H1 (cell line): ENCODE results near the gene GTF3C5. TPM values are rescaled to one million over a fixed set of nuclear protein-coding genes. Genes with fewer than 3 reads are reported as not detected.

Experiments used
- CTCF ChIA-PET: fragments of 300-600 bp; sonication (Branson Sonifier 250); formaldehyde crosslinking; loops from one replicate; lab custom pipeline; 2021; ENCODE audit not compliant: partially characterized antibody; lab: Charles Lee
- POLR2A ChIA-PET: fragments of 300-600 bp; sonication (Branson Sonifier 250); formaldehyde crosslinking; loops from one replicate; lab custom pipeline; 2021; ENCODE audit warnings: inconsistent platforms; ENCODE audit not compliant: partially characterized antibody; lab: Charles Lee
- DNase-seq, 2 experiments: peaks; one replicate each; pipeline versions ENCODE4 v3.0.0 to v3.0.0-alpha.2; 2010 to 2022; ENCODE audit warnings: low spot score in 2 of 2, low read depth in 1 of 2, mixed read lengths in 1 of 2
- FAIRE-seq: peaks from 2 replicates; lab custom pipeline; 2011; peaks lifted over from hg19 to GRCh38; lab: Jason Lieb, UNC
- H2AFZ ChIP-seq: 2 replicates; pipeline ENCODE4 v1.8.1; 2012; ENCODE audit warnings: low read length, inconsistent platforms
- H2AK5ac ChIP-seq: 2 replicates; pipeline ENCODE4 v1.6.1; 2013; ENCODE audit warnings: low read depth, low read length
- H2BK120ac ChIP-seq: replicated peaks from 2 replicates; pipeline ENCODE3; 2013; ENCODE audit warnings: low read depth, low read length, inconsistent platforms
- H2BK12ac ChIP-seq: 2 replicates; pipeline ENCODE4 v1.6.1; 2013; ENCODE audit warnings: low read depth, low read length
- H2BK15ac ChIP-seq: 2 replicates; pipeline ENCODE4 v1.6.1; 2013; ENCODE audit warnings: low read length
- H2BK20ac ChIP-seq: 2 replicates; pipeline ENCODE4 v1.6.1; 2013; ENCODE audit warnings: low read length
- H2BK5ac ChIP-seq: 2 replicates; pipeline ENCODE4 v1.6.1; 2013; ENCODE audit warnings: low read depth, low read length
- H3K14ac ChIP-seq: 2 replicates; pipeline ENCODE4 v1.6.1; 2013; ENCODE audit warnings: inconsistent platforms; ENCODE audit not compliant: insufficient read length
- H3K18ac ChIP-seq: 2 replicates; pipeline ENCODE4 v1.6.1; 2013; ENCODE audit warnings: low read length; ENCODE audit errors: extremely low read depth
- H3K23ac ChIP-seq: 2 replicates; pipeline ENCODE4 v1.6.1; 2013; ENCODE audit warnings: inconsistent platforms; ENCODE audit not compliant: insufficient read length
- H3K23me2 ChIP-seq: 2 replicates; pipeline ENCODE4 v1.6.1; 2013; ENCODE audit warnings: low read depth, low read length
- H3K27ac ChIP-seq: 2 replicates; pipeline ENCODE4 v1.6.1; 2011; ENCODE audit warnings: low read depth, low read length, inconsistent platforms
- H3K27me3 ChIP-seq, 4 experiments: replicated peaks in 1 of 4; 1 replicate in 1 of 4; 2 replicates in 3 of 4; pipeline versions ENCODE4 v1.6.1 to v1.8.1; 2011 to 2013; ENCODE audit warnings: low read length in 3 of 4, mild to moderate bottlenecking in 3 of 4, inconsistent platforms in 2 of 4, mixed read lengths in 2 of 4, moderate library complexity in 1 of 4; ENCODE audit not compliant: control insufficient read depth in 3 of 4, insufficient read depth in 3 of 4; ENCODE audit errors: extremely low read depth in 1 of 4
- H3K36me3 ChIP-seq, 4 experiments: 2 replicates each; pipeline versions ENCODE4 v1.6.1 to v1.8.1; 2011 to 2013; ENCODE audit warnings: mild to moderate bottlenecking in 4 of 4, low read length in 3 of 4, moderate library complexity in 2 of 4, control low read depth in 1 of 4, inconsistent platforms in 1 of 4; ENCODE audit not compliant: insufficient read depth in 4 of 4, control insufficient read depth in 2 of 4
- H3K4ac ChIP-seq: replicated peaks from 2 replicates; pipeline ENCODE3; 2013; ENCODE audit warnings: low read length, low read depth, mixed read lengths, inconsistent platforms; ENCODE audit not compliant: insufficient read length
- H3K4me1 ChIP-seq, 4 experiments: replicated peaks in 1 of 4; 1 replicate in 1 of 4; 2 replicates in 3 of 4; pipeline versions ENCODE4 v1.6.1 to v1.8.1; 2011 to 2013; ENCODE audit warnings: low read length in 3 of 4, inconsistent platforms in 2 of 4, mixed read lengths in 1 of 4; ENCODE audit not compliant: insufficient read depth in 4 of 4, control insufficient read depth in 3 of 4
- H3K4me2 ChIP-seq, 2 experiments: 2 replicates each; pipeline versions ENCODE4 v1.6.1 to v1.8.1; 2011 to 2013; ENCODE audit warnings: low read depth in 2 of 2, low read length in 2 of 2, control low read depth in 1 of 2, inconsistent platforms in 1 of 2, mild to moderate bottlenecking in 1 of 2; ENCODE audit not compliant: insufficient read depth in 1 of 2
- H3K4me3 ChIP-seq, 4 experiments: fragments of 200-600, 300-600 bp in 1 of 4; sonication (generic), shearing (Covaris generic), sonication (Bioruptor Twin) in 1 of 4; 2 replicates each; pipeline versions ENCODE4 v1.5.1 to v1.8.1; 2011 to 2016; ENCODE audit warnings: low read length in 4 of 4, low read depth in 3 of 4, control low read depth in 2 of 4, inconsistent platforms in 2 of 4, mild to moderate bottlenecking in 2 of 4, mixed read lengths in 1 of 4, moderate library complexity in 1 of 4; ENCODE audit not compliant: insufficient read depth in 2 of 4; ENCODE audit errors: extremely low read depth in 1 of 4
- H3K56ac ChIP-seq: replicated peaks from 2 replicates; pipeline ENCODE3; 2013; ENCODE audit warnings: low read depth, mild to moderate bottlenecking, mixed read lengths, low read length, inconsistent platforms; ENCODE audit not compliant: insufficient read length
- H3K79me1 ChIP-seq: 2 replicates; pipeline ENCODE4 v1.6.1; 2013; ENCODE audit warnings: low read depth, low read length, control low read depth
- H3K79me2 ChIP-seq, 2 experiments: 2 replicates each; pipeline versions ENCODE4 v1.6.1 to v1.8.1; 2012 to 2013; ENCODE audit warnings: low read length in 2 of 2, mild to moderate bottlenecking in 2 of 2, inconsistent platforms in 1 of 2; ENCODE audit not compliant: insufficient read depth in 2 of 2, control insufficient read depth in 1 of 2
- H3K9ac ChIP-seq, 4 experiments: replicated peaks in 1 of 4; 1 replicate in 1 of 4; 2 replicates in 3 of 4; pipeline versions ENCODE4 v1.6.1 to v1.8.1; 2011 to 2013; ENCODE audit warnings: low read depth in 3 of 4, low read length in 3 of 4, control low read depth in 2 of 4, mild to moderate bottlenecking in 2 of 4, moderate library complexity in 2 of 4, inconsistent platforms in 1 of 4; ENCODE audit errors: extremely low read depth in 1 of 4
- H3K9me3 ChIP-seq, 2 experiments: 2 replicates each; pipeline versions ENCODE4 v1.6.1 to v1.8.1; 2012 to 2013; ENCODE audit warnings: mild to moderate bottlenecking in 2 of 2, moderate library complexity in 2 of 2, control low read depth in 1 of 2, inconsistent platforms in 1 of 2, low read depth in 1 of 2, low read length in 1 of 2, mixed read lengths in 1 of 2; ENCODE audit not compliant: insufficient read depth in 2 of 2
- H4K20me1 ChIP-seq, 2 experiments: replicated peaks in 1 of 2; 2 replicates each; pipeline versions ENCODE3 to v1.8.1; 2011 to 2013; ENCODE audit warnings: inconsistent platforms in 2 of 2, low read length in 2 of 2, mild to moderate bottlenecking in 1 of 2; ENCODE audit not compliant: insufficient read depth in 2 of 2, control insufficient read depth in 1 of 2
- H4K5ac ChIP-seq: 2 replicates; pipeline ENCODE4 v1.6.1; 2013; ENCODE audit warnings: low read length, low read depth, mixed read lengths, inconsistent platforms; ENCODE audit not compliant: insufficient read length
- H4K8ac ChIP-seq: 2 replicates; pipeline ENCODE4 v1.8.0; 2013; ENCODE audit warnings: mild to moderate bottlenecking, moderate library complexity, low read length, inconsistent platforms; ENCODE audit not compliant: insufficient read depth; ENCODE audit errors: extremely low read depth
- H4K91ac ChIP-seq: replicated peaks from 2 replicates; pipeline ENCODE3; 2013; ENCODE audit warnings: low read length, mixed read lengths, inconsistent platforms; ENCODE audit not compliant: insufficient read length
- BACH1 ChIP-seq: IDR thresholded peaks from 2 replicates; pipeline ENCODE4 v1.6.1; 2012; ENCODE audit warnings: low read length, improper control_type of control experiment
- BRCA1 ChIP-seq: IDR thresholded peaks from 2 replicates; pipeline ENCODE4 v1.6.1; 2012; ENCODE audit warnings: low read depth, low read length, improper control_type of control experiment
- CEBPB ChIP-seq: IDR thresholded peaks from 2 replicates; pipeline ENCODE4 v1.6.1; 2012; ENCODE audit warnings: low read depth, low read length
- MAFK ChIP-seq: IDR thresholded peaks from 2 replicates; pipeline ENCODE4 v1.6.1; 2012; ENCODE audit warnings: low read depth, mild to moderate bottlenecking, improper control_type of control experiment, low read length
- MAX ChIP-seq: IDR thresholded peaks from 2 replicates; pipeline ENCODE4 v1.6.1; 2012; ENCODE audit warnings: inconsistent platforms
- POLR2A ChIP-seq, 2 experiments: IDR thresholded peaks; 1 replicate in 1 of 2; 2 replicates in 1 of 2; pipeline ENCODE4 v1.6.1; 2011; ENCODE audit warnings: low read depth in 2 of 2, low read length in 2 of 2, mild to moderate bottlenecking in 2 of 2; ENCODE audit errors: control extremely low read depth in 1 of 2
- RNF2 ChIP-seq: fragments of 200-900, 300-1000 bp; sonication (generic); IDR thresholded peaks from 2 replicates; pipeline ENCODE4 v1.7.1; 2016; ENCODE audit warnings: borderline replicate concordance, low read depth, mild to moderate bottlenecking, antibody characterized with exemption, low read length; ENCODE audit not compliant: poor library complexity, severe bottlenecking; ENCODE audit errors: missing control alignments
- SRF ChIP-seq: IDR thresholded peaks from 2 replicates; pipeline ENCODE4 v1.6.1; 2011; ENCODE audit warnings: mild to moderate bottlenecking, low read depth, low read length, moderate library complexity
- TAF1 ChIP-seq: IDR thresholded peaks from 2 replicates; pipeline ENCODE4 v1.6.1; 2011; ENCODE audit warnings: mild to moderate bottlenecking, low read depth, low read length
- TCF12 ChIP-seq: IDR thresholded peaks from 2 replicates; pipeline ENCODE4 v1.6.1; 2011; ENCODE audit warnings: low read depth, mild to moderate bottlenecking, low read length
- WGBS, 2 experiments: shearing (Covaris generic) in 1 of 2; methylation state at CpG; one replicate each; pipeline versions ENCODE4 v1.1.6 to v1.1.7; 2013 to 2015; ENCODE audit warnings: low lambda C conversion rate in 2 of 2, mixed read lengths in 2 of 2, inconsistent platforms in 1 of 2, low coverage in 1 of 2, missing lambda C conversion rate in 1 of 2; ENCODE audit not compliant: insufficient replicate concordance in 2 of 2, insufficient coverage in 1 of 2, insufficient read length in 1 of 2; ENCODE audit errors: extremely low coverage in 1 of 2, missing lambda C conversion rate in 1 of 2; 5-methylcytosine and 5-hydroxymethylcytosine counted together
- polyA plus RNA-seq, 7 experiments: library from polyadenylated mRNA; depleted of rRNA in 3 of 7; stranded (reverse) in 5 of 7; unstranded in 2 of 7; fragments of >200 nt in 5 of 7; fragments of 200-250 nt in 2 of 7; gene quantifications; 1 replicate in 5 of 7; 2 replicates in 1 of 7; 4 replicates in 1 of 7; pipeline versions ENCODE4 v1.2.1 to v1.2.3, GENCODE V29; 2011 to 2013; ENCODE audit warnings: missing spikeins in 2 of 7, mixed read lengths in 2 of 7
- total RNA-seq: library from RNA; stranded (reverse); fragmentation: NEBNext Ultra II Directional; extraction: Animal tissue kit (Norgen Biotek cat#: 25700); gene quantifications from 2 replicates; pipeline ENCODE4 v1.2.1, GENCODE V29; 2021

GTF3C5 gene
- total and polyA plus RNA-seq, 2 of the 8 experiments (the other 6 are each of a cell fraction or from before 2014, with no cell fraction given): 78.7 to 87.1 TPM

DNA sequence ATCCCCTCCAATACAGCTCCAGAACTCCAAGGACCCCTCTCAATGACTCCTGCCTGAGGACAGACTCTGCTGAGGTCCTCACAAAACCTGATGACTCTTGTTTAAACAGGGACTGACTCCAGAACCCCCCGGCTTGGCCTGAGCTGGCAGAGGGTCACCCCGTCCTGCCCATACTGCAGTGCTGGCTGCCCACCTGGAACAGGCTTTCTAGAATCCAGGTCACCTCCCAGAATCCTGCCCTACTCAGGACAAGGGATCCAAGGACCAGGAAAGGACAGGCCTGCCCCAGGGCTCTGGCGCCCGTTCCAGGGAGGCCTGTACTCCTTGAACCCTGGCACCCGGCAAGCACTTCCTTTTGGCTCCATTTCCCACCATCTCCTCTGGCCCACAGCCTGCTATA is 68.1 kb downstream of the GTF3C5 start:
- H3K9me3 ChIP-seq: peaks cover 11 to 13% of the 10 kb centered on the region in 2 experiments; a peak in 3 of 4 replicates
- no peak overlapping the region for H3K27ac ChIP-seq
- H3K14ac ChIP-seq: no peak overlapping the region
- no peak overlapping the region for H3K9ac ChIP-seq
- H3K4me1 ChIP-seq: no peaks in the 10 kb centered on the region
- no peak overlapping the region for H3K4me2 ChIP-seq
- H2BK15ac ChIP-seq: no peak overlapping the region
- CTCF ChIA-PET: interaction anchor here (0.7 to 2.8 kb wide), 7 partner anchors 9 to 175 kb away, joined by 3 to 11 read pairs (median 3); no protein-coding TSS in a partner anchor
- no peak overlapping the region for H3K56ac ChIP-seq
- H4K8ac ChIP-seq: no peak overlapping the region
- TF ChIP-seq MAFK (no peak), POLR2A (IDR thresholded peaks at IDR 0.05; ENCODE audit: control extremely low read depth in 1 of 2, low read depth in 2 of 2, low read length in 2 of 2) (no peak), RNF2 (no peak), MAX (no peak), BACH1 (no peak), CEBPB (no peak), TCF12 (no peak), BRCA1 (no peak), TAF1 (no peak), SRF (no peak)
- TF ChIP-seq, all 59 proteins: peak for 0
- Histone ChIP-seq H3K79me2 (no peaks in the 10 kb centered on the region), H2BK5ac (no peak overlapping the region), H3K27me3 (no peaks in the 10 kb centered on the region), H2AFZ (no peak overlapping the region), H4K91ac (no peak overlapping the region), H3K36me3 (peaks cover 0 to 29% (median 8%) of the 10 kb centered on the region in 4 experiments; a peak in 6 of 8 replicates), H2BK120ac (no peak overlapping the region), H4K5ac (no peak overlapping the region), H3K79me1 (no peaks in the 10 kb centered on the region), H3K4me3 (no peak overlapping the region), H3K23me2 (no peaks in the 10 kb centered on the region), H4K20me1 (peaks cover 2 to 7% of the 10 kb centered on the region in 2 experiments), H3K18ac (no peak overlapping the region), H3K23ac (no peak overlapping the region), H2BK20ac (no peak overlapping the region), H3K4ac (no peak overlapping the region), H2BK12ac (no peak overlapping the region), H2AK5ac (no peak overlapping the region)
- POLR2A ChIA-PET: no interaction called here
- DNase-seq: no peak
- no peak for FAIRE-seq
- WGBS, 2 experiments: 79% methylated on average over 5 of the region's 5 CpGs; no CpG with 5 or more reads in 1 of the 2 experiments
